HCEC 1CT (cell line): ENCODE results near the gene YIPF1.
"Not testable (repeated sequence)": the region's sequence is repeated elsewhere in the genome, so short reads cannot be mapped to it uniquely, and the experiment has no call there.

Source experiments
- DNase-seq: peaks from one replicate; pipeline ENCODE4 v3.0.0-alpha.2; 2017

Gene YIPF1

GRCh38 chr1:53837646-53837923 lies 52.0 kb downstream of the YIPF1 start:
- DNase-seq: peak; percentile 7

- peak; percentile 64 for DNase-seq
Measured at GRCh38 chr1:53835491-53835890, 54.1 kb downstream of the YIPF1 start.

GRCh38 chr1:53834776-53835175 lies 54.8 kb downstream of the YIPF1 start:
- no peak for DNase-seq

GRCh38 chr1:53833393-53833792 lies 56.2 kb downstream of the YIPF1 start:
- DNase-seq: no peak

GRCh38 chr1:53826367-53826766 lies 63.2 kb downstream of the YIPF1 start:
- peak; percentile 45 for DNase-seq

GRCh38 chr1:53825306-53825705 lies 64.3 kb downstream of the YIPF1 start:
- no peak for DNase-seq

- DNase-seq: no peak
Measured at GRCh38 chr1:53822931-53823330, 66.7 kb downstream of the YIPF1 start.

- no peak for DNase-seq
Measured at GRCh38 chr1:53821380-53821779, 68.2 kb downstream of the YIPF1 start.

GRCh38 chr1:53819387-53819786 lies 70.2 kb downstream of the YIPF1 start:
- no peak for DNase-seq

- DNase-seq: not testable (repeated sequence)
Measured at GRCh38 chr1:53816584-53816983, 73.0 kb downstream of the YIPF1 start.

GRCh38 chr1:53815484-53815883 lies 74.1 kb downstream of the YIPF1 start:
- DNase-seq: not testable (repeated sequence)

- no peak for DNase-seq
Measured at GRCh38 chr1:53811414-53811851, 78.2 kb downstream of the YIPF1 start.

- no peak for DNase-seq
Measured at GRCh38 chr1:53810497-53810896, 79.1 kb downstream of the YIPF1 start.

- no peak for DNase-seq
Measured at GRCh38 chr1:53810007-53810406, 79.6 kb downstream of the YIPF1 start.

- peak; percentile 84 for DNase-seq
Measured at GRCh38 chr1:53807916-53808315, 81.7 kb downstream of the YIPF1 start.

- DNase-seq: peak; percentile 54
Measured at GRCh38 chr1:53804791-53805505, 84.6 kb downstream of the YIPF1 start.

- DNase-seq: no peak
Measured at GRCh38 chr1:53804181-53804580, 85.4 kb downstream of the YIPF1 start.
